ENCODE results near the gene MBD3L2B.

DNA sequence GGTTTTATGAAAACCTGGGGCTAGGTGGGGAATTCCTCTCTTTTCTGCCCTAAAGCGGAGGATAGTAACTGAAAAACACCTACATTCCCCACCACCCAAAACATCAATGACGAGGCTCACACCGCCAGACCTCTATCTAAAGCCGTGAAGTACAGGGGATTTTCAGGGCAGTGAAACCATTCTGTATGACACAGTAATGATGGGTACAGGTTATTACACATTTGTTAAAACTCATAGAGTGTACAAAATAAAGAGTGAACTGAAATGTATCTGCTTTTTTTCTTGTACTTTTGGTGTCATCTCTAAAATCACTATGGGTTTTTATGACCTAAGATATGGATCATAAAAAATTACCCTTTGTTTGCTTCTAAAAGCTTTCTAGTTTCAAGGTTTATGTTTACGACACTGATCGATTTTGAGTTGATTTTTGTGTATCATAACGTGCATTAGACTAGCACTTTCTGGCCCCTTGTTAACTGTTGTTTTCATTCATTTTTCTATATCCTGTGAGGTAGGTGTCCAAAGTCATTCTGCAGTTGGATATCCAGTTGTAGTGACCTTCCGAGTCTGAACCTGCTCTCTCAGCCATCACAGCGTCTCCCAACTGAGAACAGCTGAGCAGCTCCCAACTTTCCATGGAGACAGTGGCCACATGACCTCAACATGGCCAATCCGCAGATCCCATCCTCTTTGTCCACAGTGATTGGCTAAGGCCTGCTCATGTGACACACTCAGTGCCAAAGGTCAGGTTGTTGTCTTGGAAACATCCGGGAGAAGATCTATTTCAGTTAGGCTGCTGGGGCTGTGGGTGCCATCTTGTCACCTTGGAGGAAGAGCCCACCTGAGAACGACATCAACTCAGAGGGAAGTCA is 10.3 kb downstream of the MBD3L2B start:
- TF ChIP-seq RCOR1 (IDR thresholded peaks at IDR 0.05; ENCODE audit: low read depth, low read length) (no peak), BHLHE40 (IDR thresholded peaks at IDR 0.05; ENCODE audit: low read depth, low read length) (no peak), HDAC2 (IDR thresholded peaks at IDR 0.05) (no peak), NR3C1 (IDR thresholded peaks at IDR 0.05) (no peak), POLR2A (IDR thresholded peaks at IDR 0.05; ENCODE audit: low read length) (no peak), SMC3 (IDR thresholded peaks at IDR 0.05) (no peak), EP300 (IDR thresholded peaks at IDR 0.05) (no peak)
- TF ChIP-seq, protein P1, sequence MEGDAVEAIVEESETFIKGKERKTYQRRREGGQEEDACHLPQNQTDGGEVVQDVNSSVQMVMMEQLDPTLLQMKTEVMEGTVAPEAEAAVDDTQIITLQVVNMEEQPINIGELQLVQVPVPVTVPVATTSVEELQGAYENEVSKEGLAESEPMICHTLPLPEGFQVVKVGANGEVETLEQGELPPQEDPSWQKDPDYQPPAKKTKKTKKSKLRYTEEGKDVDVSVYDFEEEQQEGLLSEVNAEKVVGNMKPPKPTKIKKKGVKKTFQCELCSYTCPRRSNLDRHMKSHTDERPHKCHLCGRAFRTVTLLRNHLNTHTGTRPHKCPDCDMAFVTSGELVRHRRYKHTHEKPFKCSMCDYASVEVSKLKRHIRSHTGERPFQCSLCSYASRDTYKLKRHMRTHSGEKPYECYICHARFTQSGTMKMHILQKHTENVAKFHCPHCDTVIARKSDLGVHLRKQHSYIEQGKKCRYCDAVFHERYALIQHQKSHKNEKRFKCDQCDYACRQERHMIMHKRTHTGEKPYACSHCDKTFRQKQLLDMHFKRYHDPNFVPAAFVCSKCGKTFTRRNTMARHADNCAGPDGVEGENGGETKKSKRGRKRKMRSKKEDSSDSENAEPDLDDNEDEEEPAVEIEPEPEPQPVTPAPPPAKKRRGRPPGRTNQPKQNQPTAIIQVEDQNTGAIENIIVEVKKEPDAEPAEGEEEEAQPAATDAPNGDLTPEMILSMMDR (IDR thresholded peaks at IDR 0.05): no peak
- TF ChIP-seq, protein P2, sequence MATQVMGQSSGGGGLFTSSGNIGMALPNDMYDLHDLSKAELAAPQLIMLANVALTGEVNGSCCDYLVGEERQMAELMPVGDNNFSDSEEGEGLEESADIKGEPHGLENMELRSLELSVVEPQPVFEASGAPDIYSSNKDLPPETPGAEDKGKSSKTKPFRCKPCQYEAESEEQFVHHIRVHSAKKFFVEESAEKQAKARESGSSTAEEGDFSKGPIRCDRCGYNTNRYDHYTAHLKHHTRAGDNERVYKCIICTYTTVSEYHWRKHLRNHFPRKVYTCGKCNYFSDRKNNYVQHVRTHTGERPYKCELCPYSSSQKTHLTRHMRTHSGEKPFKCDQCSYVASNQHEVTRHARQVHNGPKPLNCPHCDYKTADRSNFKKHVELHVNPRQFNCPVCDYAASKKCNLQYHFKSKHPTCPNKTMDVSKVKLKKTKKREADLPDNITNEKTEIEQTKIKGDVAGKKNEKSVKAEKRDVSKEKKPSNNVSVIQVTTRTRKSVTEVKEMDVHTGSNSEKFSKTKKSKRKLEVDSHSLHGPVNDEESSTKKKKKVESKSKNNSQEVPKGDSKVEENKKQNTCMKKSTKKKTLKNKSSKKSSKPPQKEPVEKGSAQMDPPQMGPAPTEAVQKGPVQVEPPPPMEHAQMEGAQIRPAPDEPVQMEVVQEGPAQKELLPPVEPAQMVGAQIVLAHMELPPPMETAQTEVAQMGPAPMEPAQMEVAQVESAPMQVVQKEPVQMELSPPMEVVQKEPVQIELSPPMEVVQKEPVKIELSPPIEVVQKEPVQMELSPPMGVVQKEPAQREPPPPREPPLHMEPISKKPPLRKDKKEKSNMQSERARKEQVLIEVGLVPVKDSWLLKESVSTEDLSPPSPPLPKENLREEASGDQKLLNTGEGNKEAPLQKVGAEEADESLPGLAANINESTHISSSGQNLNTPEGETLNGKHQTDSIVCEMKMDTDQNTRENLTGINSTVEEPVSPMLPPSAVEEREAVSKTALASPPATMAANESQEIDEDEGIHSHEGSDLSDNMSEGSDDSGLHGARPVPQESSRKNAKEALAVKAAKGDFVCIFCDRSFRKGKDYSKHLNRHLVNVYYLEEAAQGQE (IDR thresholded peaks at IDR 0.05): no peak

Data from A549 (cell line).